ENCODE measurements around the gene KCNK16. TPM values are rescaled to one million over a fixed set of nuclear protein-coding genes. Genes with fewer than 3 reads are reported as not detected.

KCNK16 gene
- total and polyA plus RNA-seq, 2 of the 13 experiments (the other 11 are each of a cell fraction or from before 2014, with no cell fraction given) = not detected

DNA sequence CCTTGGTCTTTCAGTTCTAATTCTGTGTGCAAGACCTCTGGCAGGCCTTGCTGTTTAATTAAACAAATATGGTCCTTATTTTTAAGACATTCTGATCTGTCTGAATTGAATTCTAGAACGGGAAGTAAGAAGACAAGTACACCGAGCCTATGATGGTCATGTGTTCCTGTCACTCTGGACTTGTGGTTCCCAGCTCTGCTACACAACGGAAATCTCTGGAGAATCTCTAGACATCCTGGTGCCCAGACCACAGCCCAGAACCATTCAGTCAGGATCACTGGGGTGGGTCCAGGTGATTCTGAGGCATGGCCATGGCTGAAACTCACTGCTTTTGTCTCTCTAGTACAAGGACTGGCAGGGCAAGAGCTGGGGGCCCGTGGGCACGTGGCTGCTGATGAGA, 15.9 kb upstream of the KCNK16 start:
- no peaks in the 10 kb centered on the region for H4K20me1 ChIP-seq (ENCODE audit: insufficient read depth, low read length)
- WGBS (ENCODE audit: low lambda C conversion rate) = 17% methylated on average over 5 of the region's 5 CpGs
- ATAC-seq (no peak), FAIRE-seq (no peak), DNase-seq (ENCODE audit: low spot score) (no peak)
- H3K4me1 ChIP-seq (ENCODE audit: insufficient read depth, low read length) = no peaks in the 10 kb centered on the region
- no peak for TF ChIP-seq YEATS4 (CRISPR knock-in tag; IDR thresholded peaks at IDR 0.05; ENCODE audit: borderline replicate concordance)
- no peak for TF ChIP-seq TCF12 (IDR thresholded peaks at IDR 0.05)
- TF ChIP-seq TCF12 (CRISPR knock-in tag; IDR thresholded peaks at IDR 0.05) = no peak
- no peak for TF ChIP-seq ZNF160 (CRISPR knock-in tag; IDR thresholded peaks at IDR 0.05)
- H3K79me2 ChIP-seq (ENCODE audit: insufficient read depth, low read length) = no peaks in the 10 kb centered on the region
- no peaks in the 10 kb centered on the region for H3K9me3 ChIP-seq (ENCODE audit: low read length)
- intact Hi-C loops (cut with micrococcal nuclease; ENCODE audit: unreplicated experiment) = no loop called here
- no peaks in the 10 kb centered on the region; a peak in 1 of 5 replicates for H3K27me3 ChIP-seq (ENCODE audit: control insufficient read depth in 1 of 2, insufficient read depth in 2 of 2, low read length in 2 of 2)
- no peaks in the 10 kb centered on the region for H3K36me3 ChIP-seq (replicated peaks in 1 of 2; ENCODE audit: control insufficient read depth in 1 of 2, insufficient read depth in 2 of 2, low read length in 2 of 2)
- H3K9ac ChIP-seq (ENCODE audit: insufficient read depth, low read depth, low read length) = no peak overlapping the region
- no peak overlapping the region for H3K4me3 ChIP-seq (replicated peaks in 1 of 3; ENCODE audit: insufficient read depth in 1 of 3, low read depth in 2 of 3, low read length in 3 of 3)
- POLR2A ChIA-PET = no interaction called here
- no peak overlapping the region for H3K4me2 ChIP-seq (ENCODE audit: low read depth, low read length)
- H3K27ac ChIP-seq (ENCODE audit: extremely low read length, insufficient read depth, low read length) = no peak overlapping the region
- BruUV-seq (replicated peaks) = no TSS peak
- CTCF ChIA-PET (ENCODE audit: low intra/inter-chr PET ratio, low total read pairs) = no interaction called here
- no peak overlapping the region for H2AFZ ChIP-seq (ENCODE audit: low read length)
- in situ Hi-C loops (cut with HindIII; ENCODE audit: extremely low pct_ligation_motif_present, low pct_unique_long_range_greater_than_20kb) = no loop called here

DNA sequence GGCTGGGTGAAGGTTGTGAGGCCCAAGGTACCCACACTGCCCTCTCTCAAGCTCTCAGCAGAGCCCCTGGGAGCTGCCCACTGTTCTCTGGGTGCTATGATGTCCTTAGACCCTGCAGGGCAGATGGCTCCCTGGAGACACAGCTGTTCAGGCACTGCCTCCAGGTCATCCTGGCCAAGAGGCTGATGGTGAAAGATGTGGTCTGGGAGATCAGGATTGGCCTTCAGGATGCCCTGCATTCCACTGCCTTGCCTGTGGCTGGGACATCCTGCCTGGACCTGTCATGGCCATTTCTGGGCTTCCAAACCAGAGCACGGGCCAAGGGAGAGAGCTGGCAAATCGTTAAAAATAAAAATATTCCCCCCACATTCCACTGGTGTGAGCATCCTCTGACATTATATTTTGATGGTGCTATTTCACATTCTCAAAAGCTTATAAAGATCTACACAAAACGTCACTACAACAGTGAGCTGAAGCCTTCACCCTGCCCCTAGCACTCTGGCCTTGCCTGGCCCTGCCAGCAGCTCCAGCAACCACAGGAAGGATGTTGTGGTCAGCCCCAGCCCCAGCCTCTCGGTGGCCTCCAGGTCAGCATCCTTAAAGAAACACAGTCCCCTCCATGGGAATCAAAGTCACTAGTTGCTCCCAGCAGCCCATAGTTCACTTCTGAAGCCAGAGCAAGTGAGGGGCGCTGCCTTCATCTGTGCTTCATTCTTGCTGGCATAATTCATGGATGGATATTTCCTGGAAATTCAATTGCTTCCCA, 13.5 kb upstream of the KCNK16 start:
- Histone ChIP-seq H3K4me2 (ENCODE audit: low read depth, low read length) (no peak overlapping the region), H3K27me3 (ENCODE audit: control insufficient read depth in 1 of 2, insufficient read depth in 2 of 2, low read length in 2 of 2) (no peaks in the 10 kb centered on the region; a peak in 1 of 5 replicates), H3K4me3 (replicated peaks in 1 of 3; ENCODE audit: insufficient read depth in 1 of 3, low read depth in 2 of 3, low read length in 3 of 3) (no peak overlapping the region), H2AFZ (ENCODE audit: low read length) (no peak overlapping the region), H4K20me1 (ENCODE audit: insufficient read depth, low read length) (no peaks in the 10 kb centered on the region), H3K79me2 (ENCODE audit: insufficient read depth, low read length) (no peaks in the 10 kb centered on the region), H3K27ac (ENCODE audit: extremely low read length, insufficient read depth, low read length) (no peak overlapping the region), H3K9ac (ENCODE audit: insufficient read depth, low read depth, low read length) (no peak overlapping the region), H3K4me1 (ENCODE audit: insufficient read depth, low read length) (no peaks in the 10 kb centered on the region), H3K9me3 (ENCODE audit: low read length) (no peaks in the 10 kb centered on the region), H3K36me3 (replicated peaks in 1 of 2; ENCODE audit: control insufficient read depth in 1 of 2, insufficient read depth in 2 of 2, low read length in 2 of 2) (no peaks in the 10 kb centered on the region)
- intact Hi-C loops (cut with micrococcal nuclease; ENCODE audit: unreplicated experiment) (no loop called here), in situ Hi-C loops (cut with HindIII; ENCODE audit: extremely low pct_ligation_motif_present, low pct_unique_long_range_greater_than_20kb) (no loop called here)
- BruUV-seq (replicated peaks) = no TSS peak
- FAIRE-seq (no peak), DNase-seq (ENCODE audit: low spot score) (no peak), ATAC-seq (no peak)
- POLR2A ChIA-PET = no interaction called here
- 3% methylated on average over 4 of the region's 5 CpGs for WGBS (ENCODE audit: low lambda C conversion rate)
- CTCF ChIA-PET (ENCODE audit: low intra/inter-chr PET ratio, low total read pairs) = no interaction called here
- TF ChIP-seq TEAD2 (CRISPR knock-in tag; IDR thresholded peaks at IDR 0.05) (no peak), SPEN (CRISPR knock-in tag; IDR thresholded peaks at IDR 0.05; ENCODE audit: low read depth) (no peak), GMEB1 (CRISPR knock-in tag; IDR thresholded peaks at IDR 0.05; ENCODE audit: borderline replicate concordance) (no peak), RELA (CRISPR knock-in tag; IDR thresholded peaks at IDR 0.05) (no peak)
- TF ChIP-seq, protein P1, sequence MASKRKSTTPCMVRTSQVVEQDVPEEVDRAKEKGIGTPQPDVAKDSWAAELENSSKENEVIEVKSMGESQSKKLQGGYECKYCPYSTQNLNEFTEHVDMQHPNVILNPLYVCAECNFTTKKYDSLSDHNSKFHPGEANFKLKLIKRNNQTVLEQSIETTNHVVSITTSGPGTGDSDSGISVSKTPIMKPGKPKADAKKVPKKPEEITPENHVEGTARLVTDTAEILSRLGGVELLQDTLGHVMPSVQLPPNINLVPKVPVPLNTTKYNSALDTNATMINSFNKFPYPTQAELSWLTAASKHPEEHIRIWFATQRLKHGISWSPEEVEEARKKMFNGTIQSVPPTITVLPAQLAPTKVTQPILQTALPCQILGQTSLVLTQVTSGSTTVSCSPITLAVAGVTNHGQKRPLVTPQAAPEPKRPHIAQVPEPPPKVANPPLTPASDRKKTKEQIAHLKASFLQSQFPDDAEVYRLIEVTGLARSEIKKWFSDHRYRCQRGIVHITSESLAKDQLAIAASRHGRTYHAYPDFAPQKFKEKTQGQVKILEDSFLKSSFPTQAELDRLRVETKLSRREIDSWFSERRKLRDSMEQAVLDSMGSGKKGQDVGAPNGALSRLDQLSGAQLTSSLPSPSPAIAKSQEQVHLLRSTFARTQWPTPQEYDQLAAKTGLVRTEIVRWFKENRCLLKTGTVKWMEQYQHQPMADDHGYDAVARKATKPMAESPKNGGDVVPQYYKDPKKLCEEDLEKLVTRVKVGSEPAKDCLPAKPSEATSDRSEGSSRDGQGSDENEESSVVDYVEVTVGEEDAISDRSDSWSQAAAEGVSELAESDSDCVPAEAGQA (IDR thresholded peaks at IDR 0.05; ENCODE audit: low read depth) = no peak
- TF ChIP-seq, protein P1 (CRISPR knock-in tag; IDR thresholded peaks at IDR 0.05; ENCODE audit: borderline replicate concordance) = no peak

Measured in HepG2 (cell line).